ENCODE data around the gene LMF2. TPM values are rescaled to one million over a fixed set of nuclear protein-coding genes. Genes with fewer than 3 reads are reported as not detected.

Gene LMF2
- total RNA-seq, 1 experiment from 2014 or later = 56.9 TPM

GRCh38 chr22:50459496-50460140 is 47.9 kb downstream of the LMF2 start:
- no peaks in the 10 kb centered on the region for H3K9me2 ChIP-seq (ENCODE audit: insufficient read depth)
- no peaks in the 10 kb centered on the region for H3K79me2 ChIP-seq (ENCODE audit: insufficient read depth, low read length)
- POLR2A ChIA-PET = no interaction called here
- H3K4me1 ChIP-seq (ENCODE audit: control insufficient read depth in 1 of 2, insufficient read depth in 2 of 2, low read length in 2 of 2) = no peaks in the 10 kb centered on the region
- peaks cover 19 to 31% of the 10 kb centered on the region in 2 experiments; a peak in 3 of 4 replicates for H3K36me3 ChIP-seq (ENCODE audit: control insufficient read depth in 1 of 2, insufficient read depth in 2 of 2, low read length in 2 of 2)
- CTCF ChIA-PET = no interaction called here
- ATAC-seq (no peak), DNase-seq (ENCODE audit: low read depth, low spot score) (no peak)
- intact Hi-C loops (cut with micrococcal nuclease) = no loop called here
- BruUV-seq (replicated peaks) = TSS peak; percentile 31
- H3K9ac ChIP-seq (ENCODE audit: low read length) = no peak overlapping the region
- no peak overlapping the region for H3K4me2 ChIP-seq (ENCODE audit: low read length)
- no peak overlapping the region for H3K27ac ChIP-seq (ENCODE audit: low read depth, low read length)
- TF ChIP-seq ELF1 (IDR thresholded peaks at IDR 0.05; ENCODE audit: borderline replicate concordance, low read depth) = no peak
- no peak for TF ChIP-seq CTCF (IDR thresholded peaks at IDR 0.05 in 2 of 3, conservative IDR thresholded peaks at IDR 0.05 in 1 of 3; ENCODE audit: borderline replicate concordance in 1 of 3, insufficient read depth in 1 of 3, low read depth in 2 of 3, low read length in 2 of 3)
- no peak for TF ChIP-seq SP1 (IDR thresholded peaks at IDR 0.05; ENCODE audit: low read depth)
- no peak for TF ChIP-seq SIN3A (IDR thresholded peaks at IDR 0.05; ENCODE audit: low read depth)
- no peak for TF ChIP-seq ZBTB33 (IDR thresholded peaks at IDR 0.05; ENCODE audit: extremely low read depth, insufficient replicate concordance, low read length)
- TF ChIP-seq ZFX (IDR thresholded peaks at IDR 0.05) = no peak
- TF ChIP-seq FOSL1 (IDR thresholded peaks at IDR 0.05; ENCODE audit: low read depth) = no peak
- no peak for TF ChIP-seq YY1 (IDR thresholded peaks at IDR 0.05; ENCODE audit: extremely low read depth, insufficient replicate concordance, low read depth, low read length)
- no peak for TF ChIP-seq POLR2A (IDR thresholded peaks at IDR 0.05; ENCODE audit: borderline replicate concordance, extremely low read depth, insufficient read depth, insufficient read length)
- TF ChIP-seq SRF (IDR thresholded peaks at IDR 0.05; ENCODE audit: low read depth) = no peak
- TF ChIP-seq EGR1 (IDR thresholded peaks at IDR 0.05; ENCODE audit: low read depth) = no peak
- no peak for TF ChIP-seq EZH2phosphoT487 (IDR thresholded peaks at IDR 0.05; ENCODE audit: borderline replicate concordance)
- no peak for TF ChIP-seq CEBPB (IDR thresholded peaks at IDR 0.05; ENCODE audit: low read depth)
- no peak for TF ChIP-seq ATF3 (IDR thresholded peaks at IDR 0.05)
- no peak for TF ChIP-seq CBX3 (IDR thresholded peaks at IDR 0.05; ENCODE audit: low read depth)
- TF ChIP-seq JUND (IDR thresholded peaks at IDR 0.05) = no peak
- no peaks in the 10 kb centered on the region for H3K9me3 ChIP-seq (ENCODE audit: control insufficient read depth in 1 of 2, insufficient read depth in 1 of 2, low read depth in 1 of 2, low read length in 2 of 2)
- no peaks in the 10 kb centered on the region for H3K27me3 ChIP-seq (ENCODE audit: insufficient read depth, low read length)
- no peak overlapping the region for H2AFZ ChIP-seq (ENCODE audit: low read depth, low read length, poor library complexity, severe bottlenecking)
- RAD21 ChIA-PET (ENCODE audit: low non-redundant PET in 1 of 2, low total read pairs in 2 of 2, uncharacterized antibody in 2 of 2, unreplicated experiment in 2 of 2) = no interaction called here
- no peaks in the 10 kb centered on the region for H4K20me1 ChIP-seq (ENCODE audit: insufficient read depth)
- H3K4me3 ChIP-seq (replicated peaks in 1 of 2; ENCODE audit: low read depth in 1 of 2, low read length in 2 of 2) = no peak overlapping the region
